BJ (cell line): ENCODE data around the gene VTA1. TPM values are rescaled to one million over a fixed set of nuclear protein-coding genes. Genes with fewer than 3 reads are reported as not detected.

Experiments used
- CTCF ChIA-PET: fragments of 350-600 bp; formaldehyde crosslinking; extraction: SDS; loops from one replicate; lab custom pipeline; 2021; ENCODE audit warnings: antibody characterized with exemption, inconsistent platforms; lab: Yijun Ruan, JAX
- POLR2A ChIA-PET: fragments of 300-600 bp; sonication (Branson Sonifier 250); formaldehyde crosslinking; extraction: SDS; loops from one replicate; lab custom pipeline; 2021; ENCODE audit warnings: antibody characterized with exemption; lab: Charles Lee
- DNase-seq: peaks from one replicate; pipeline ENCODE4 v3.0.0-alpha.2; 2011; ENCODE audit warnings: low read depth
- H3K27me3 ChIP-seq: 2 replicates; pipeline ENCODE4 v1.6.0; 2011; ENCODE audit warnings: low read length; ENCODE audit not compliant: control insufficient read depth, insufficient read depth
- H3K36me3 ChIP-seq: 2 replicates; pipeline ENCODE4 v1.5.1; 2011; ENCODE audit warnings: low read length; ENCODE audit not compliant: control insufficient read depth, insufficient read depth
- H3K4me3 ChIP-seq: 2 replicates; pipeline ENCODE4 v1.5.1; 2011; ENCODE audit warnings: low read depth, mild to moderate bottlenecking, control low read depth, low read length
- polyA plus RNA-seq: library from polyadenylated mRNA; depleted of rRNA; stranded (reverse); fragments of >200 nt; gene quantifications from 2 replicates; pipeline ENCODE4 v1.2.3, GENCODE V29; 2011
- TF ChIP-seq, protein P1 (sequence below): IDR thresholded peaks from 2 replicates; pipeline ENCODE4 v1.5.1; 2011; ENCODE audit warnings: low read depth, mild to moderate bottlenecking, control low read depth, inconsistent platforms, low read length, moderate library complexity; ENCODE audit not compliant: insufficient read depth

Gene VTA1
- polyA plus RNA-seq, 1 experiment, result 66.7 TPM

DNA sequence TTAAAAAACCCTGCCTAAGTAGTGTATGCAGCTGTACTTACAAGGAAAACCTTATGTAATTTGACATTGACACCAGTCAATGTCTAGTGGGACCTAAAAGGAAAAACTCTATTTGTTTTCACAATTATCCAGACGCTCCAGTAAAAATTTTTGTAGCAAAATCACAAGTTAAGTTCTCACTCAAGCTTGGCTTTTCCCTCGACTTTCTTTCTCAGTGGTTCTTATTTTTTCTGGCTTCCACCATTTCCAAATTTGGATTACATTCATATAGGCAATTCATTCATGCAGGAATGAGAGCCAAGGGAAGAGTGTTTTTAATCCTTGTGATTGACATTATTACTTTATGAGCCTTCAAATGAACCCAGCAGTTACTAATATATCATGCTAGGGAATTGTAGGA lies 88.7 kb downstream of the VTA1 start:
- ChIA-PET POLR2A (no interaction called here), CTCF (no interaction called here)
- no peak for DNase-seq

DNA sequence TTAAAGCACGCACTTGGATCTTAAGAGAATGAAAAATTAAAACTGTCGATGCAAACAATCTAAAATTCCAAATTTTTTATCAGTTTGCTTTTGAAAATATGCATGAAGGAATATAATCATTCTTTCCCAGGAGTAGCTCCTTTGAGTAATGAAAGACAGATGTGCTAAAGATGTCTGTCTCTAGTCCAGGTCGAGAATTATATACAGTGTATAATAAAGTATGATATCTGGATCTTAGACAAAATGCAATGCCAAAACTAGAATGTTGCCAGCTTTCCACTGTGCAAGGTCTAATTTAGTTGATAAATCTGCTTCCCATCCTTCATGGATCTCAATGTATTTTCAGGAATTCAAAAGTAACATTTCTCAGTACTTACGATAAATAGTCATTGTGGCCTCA lies 89.6 kb downstream of the VTA1 start:
- DNase-seq, result no peak
- no peak overlapping the region for H3K4me3 ChIP-seq
- POLR2A ChIA-PET, result no interaction called here
- no peaks in the 10 kb centered on the region for H3K36me3 ChIP-seq
- TF ChIP-seq, protein P1, sequence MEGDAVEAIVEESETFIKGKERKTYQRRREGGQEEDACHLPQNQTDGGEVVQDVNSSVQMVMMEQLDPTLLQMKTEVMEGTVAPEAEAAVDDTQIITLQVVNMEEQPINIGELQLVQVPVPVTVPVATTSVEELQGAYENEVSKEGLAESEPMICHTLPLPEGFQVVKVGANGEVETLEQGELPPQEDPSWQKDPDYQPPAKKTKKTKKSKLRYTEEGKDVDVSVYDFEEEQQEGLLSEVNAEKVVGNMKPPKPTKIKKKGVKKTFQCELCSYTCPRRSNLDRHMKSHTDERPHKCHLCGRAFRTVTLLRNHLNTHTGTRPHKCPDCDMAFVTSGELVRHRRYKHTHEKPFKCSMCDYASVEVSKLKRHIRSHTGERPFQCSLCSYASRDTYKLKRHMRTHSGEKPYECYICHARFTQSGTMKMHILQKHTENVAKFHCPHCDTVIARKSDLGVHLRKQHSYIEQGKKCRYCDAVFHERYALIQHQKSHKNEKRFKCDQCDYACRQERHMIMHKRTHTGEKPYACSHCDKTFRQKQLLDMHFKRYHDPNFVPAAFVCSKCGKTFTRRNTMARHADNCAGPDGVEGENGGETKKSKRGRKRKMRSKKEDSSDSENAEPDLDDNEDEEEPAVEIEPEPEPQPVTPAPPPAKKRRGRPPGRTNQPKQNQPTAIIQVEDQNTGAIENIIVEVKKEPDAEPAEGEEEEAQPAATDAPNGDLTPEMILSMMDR, result no peak
- no peaks in the 10 kb centered on the region for H3K27me3 ChIP-seq
- CTCF ChIA-PET, result interaction anchor here (0.6 kb wide), 1 partner anchor 322 kb away, joined by 3 read pairs; no protein-coding TSS in a partner anchor

More for the DNA sequence above, 88.7 kb downstream of the VTA1 start:
- no peak overlapping the region for H3K4me3 ChIP-seq
- TF ChIP-seq, protein P1, result no peak
- H3K27me3 ChIP-seq, result no peaks in the 10 kb centered on the region
- no peaks in the 10 kb centered on the region for H3K36me3 ChIP-seq

DNA sequence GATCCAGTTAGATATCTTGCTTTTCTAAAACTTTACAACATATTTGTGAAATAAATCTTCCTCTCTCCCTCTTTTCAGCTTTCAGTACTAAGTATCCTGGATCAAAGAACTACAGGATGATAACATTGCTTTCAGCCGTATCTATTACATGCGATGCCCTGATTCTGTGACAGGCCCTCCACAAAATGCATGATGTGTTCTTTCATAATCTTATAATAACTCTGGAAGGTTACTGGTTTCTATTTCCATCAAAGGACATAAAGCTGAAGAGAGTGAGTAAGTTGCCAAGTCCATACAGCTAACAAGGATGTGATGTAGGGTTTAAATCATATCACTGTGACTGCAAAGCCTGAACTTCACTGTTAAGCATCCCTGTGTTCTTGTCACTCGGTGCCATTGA lies 91.8 kb downstream of the VTA1 start:
- ChIA-PET CTCF (no interaction called here), POLR2A (no interaction called here)
- no peaks in the 10 kb centered on the region for H3K36me3 ChIP-seq
- H3K27me3 ChIP-seq, result no peaks in the 10 kb centered on the region
- no peak for DNase-seq
- no peak overlapping the region for H3K4me3 ChIP-seq
- TF ChIP-seq, protein P1, result no peak

DNA sequence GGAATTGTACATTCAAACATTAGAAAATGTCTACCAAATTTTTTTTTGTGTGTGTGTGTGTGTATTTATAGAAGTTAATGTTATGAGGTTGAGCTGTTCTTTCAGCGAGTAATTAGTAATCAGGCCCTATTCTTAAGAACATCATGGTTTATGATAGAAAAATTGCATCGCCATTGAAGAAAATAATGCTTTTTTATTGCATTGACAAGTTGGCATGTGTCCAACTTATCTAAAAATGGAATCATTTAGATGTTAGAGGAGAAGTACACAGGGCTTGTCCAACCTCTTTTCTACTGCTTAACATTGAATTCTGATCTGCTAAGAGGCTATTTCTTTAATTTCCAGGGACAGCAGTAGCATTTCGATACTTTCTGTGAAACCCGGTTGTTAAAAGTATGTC lies 93.1 kb downstream of the VTA1 start:
- ChIA-PET POLR2A (no interaction called here), CTCF (no interaction called here)
- no peaks in the 10 kb centered on the region for H3K27me3 ChIP-seq
- no peak for DNase-seq
- no peaks in the 10 kb centered on the region for H3K36me3 ChIP-seq
- H3K4me3 ChIP-seq, result no peak overlapping the region
- TF ChIP-seq, protein P1, result no peak

DNA sequence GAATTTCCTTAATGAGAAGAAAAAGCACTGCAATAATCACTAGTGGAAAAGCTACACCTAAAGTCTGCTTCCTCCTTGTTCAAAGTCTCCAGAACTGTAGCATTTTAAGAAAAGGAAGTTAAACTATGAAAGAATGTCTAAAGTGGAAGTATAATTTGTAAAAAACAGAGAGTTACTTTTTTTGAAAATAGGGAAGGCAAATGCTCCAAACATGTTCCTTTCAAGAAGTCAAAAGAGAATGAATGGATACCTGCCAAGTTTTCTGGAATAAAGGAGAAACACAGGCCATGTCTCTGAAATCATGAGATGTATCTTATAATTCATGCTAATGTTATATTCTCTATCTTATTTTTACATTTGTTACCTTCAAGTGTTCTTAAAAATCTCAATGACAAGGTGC lies 94.0 kb downstream of the VTA1 start:
- CTCF ChIA-PET, result interaction anchor here (2.0 kb wide), 1 partner anchor 10 kb away, joined by 5 read pairs; no protein-coding TSS in a partner anchor
- POLR2A ChIA-PET, result no interaction called here
- H3K4me3 ChIP-seq, result no peak overlapping the region

More for the DNA sequence above, 94.0 kb downstream of the VTA1 start:
- Histone ChIP-seq H3K27me3 (no peaks in the 10 kb centered on the region), H3K36me3 (no peaks in the 10 kb centered on the region)
- DNase-seq, result no peak
- TF ChIP-seq, protein P1, result no peak
